ENCODE measurements around the gene MUC21.

Gene MUC21

DNA sequence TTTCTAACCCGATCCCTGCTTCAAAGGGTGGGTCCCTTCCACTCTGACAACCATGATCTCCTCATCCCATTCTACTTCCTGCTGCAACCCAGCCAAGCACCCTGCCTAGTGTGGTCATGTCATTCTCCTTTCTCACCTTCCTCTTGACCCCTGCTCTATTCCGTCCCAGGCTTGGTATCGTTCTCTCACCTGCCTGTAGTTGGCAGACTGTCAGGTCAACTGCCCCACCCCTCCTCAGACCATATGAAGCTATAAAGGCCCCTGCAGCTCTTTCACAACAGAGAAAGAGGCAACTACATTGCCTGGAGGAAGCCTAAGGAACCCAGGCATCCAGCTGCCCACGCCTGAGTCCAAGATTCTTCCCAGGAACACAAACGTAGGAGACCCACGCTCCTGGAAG is at the start of gene MUC21:
MUC21 (plus strand) TSS at position 280 of the 400 bp plus-strand sequence. CDS start 241 bp downstream, outside the sequence.
- DNase-seq (ENCODE audit: low read depth in 2 of 2) = no peak

DNA sequence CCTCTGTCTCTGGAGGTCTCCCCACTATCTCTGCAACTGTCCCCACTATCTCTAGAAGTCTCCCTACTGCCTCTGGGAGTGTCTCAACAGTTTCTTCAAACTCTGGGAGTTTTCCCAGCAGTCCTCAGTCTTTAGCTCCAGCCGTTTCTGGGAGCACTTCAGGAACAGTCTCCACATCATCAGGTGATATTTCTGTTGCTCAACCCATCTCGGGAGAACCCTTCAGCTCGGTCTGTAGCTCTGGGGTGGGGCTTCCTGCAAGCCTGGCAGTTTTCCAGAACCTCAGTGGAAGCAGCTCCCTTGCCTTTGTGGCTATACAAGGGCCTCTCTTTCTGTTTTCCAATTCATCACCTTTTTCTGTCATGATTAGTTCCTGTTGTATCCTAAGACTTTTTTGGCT is 48.5 kb upstream of the MUC21 start:
- DNase-seq (ENCODE audit: low read depth in 2 of 2) = no peak

DNA sequence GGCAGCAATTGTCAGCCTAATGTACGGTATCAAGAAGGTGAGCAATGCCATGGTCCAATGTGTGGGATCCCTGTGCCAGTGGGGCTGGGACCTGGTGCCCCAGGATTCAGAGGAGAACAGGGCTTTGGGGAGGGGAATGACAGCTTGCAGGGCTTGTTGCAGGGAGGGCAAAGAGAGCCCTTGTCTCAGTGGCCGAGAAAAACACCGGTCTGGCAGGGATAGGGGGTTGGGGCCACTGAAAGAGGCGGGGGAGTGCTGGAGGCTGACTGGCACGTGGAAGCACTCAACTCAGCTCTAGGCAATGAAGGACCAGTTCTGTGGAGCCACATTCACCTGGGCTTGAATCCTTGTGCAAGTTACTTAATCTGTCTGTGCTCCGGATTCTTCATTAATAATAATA is 46.3 kb upstream of the MUC21 start:
- no peak for DNase-seq (ENCODE audit: low read depth in 2 of 2)

DNA sequence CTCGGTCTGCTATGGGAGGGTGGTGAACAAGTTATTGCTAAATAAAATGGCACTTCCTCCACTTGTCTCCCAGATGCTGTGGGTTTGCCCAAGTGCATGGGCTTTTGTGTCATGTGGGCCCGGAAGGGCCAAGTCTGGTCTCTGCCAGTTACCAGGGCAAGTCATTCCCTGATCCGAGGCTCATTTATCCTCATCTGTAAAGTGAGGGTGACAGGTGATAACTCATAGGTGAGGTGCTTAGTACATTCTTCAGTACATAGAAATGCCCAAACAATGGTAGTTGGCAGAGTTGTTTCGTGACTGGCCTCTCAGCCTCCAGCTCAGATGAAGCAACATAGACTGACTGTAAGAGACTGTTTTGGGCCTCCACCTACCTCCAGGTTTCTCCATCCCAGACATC is 44.8 kb upstream of the MUC21 start:
- DNase-seq (ENCODE audit: low read depth in 2 of 2) = no peak

DNA sequence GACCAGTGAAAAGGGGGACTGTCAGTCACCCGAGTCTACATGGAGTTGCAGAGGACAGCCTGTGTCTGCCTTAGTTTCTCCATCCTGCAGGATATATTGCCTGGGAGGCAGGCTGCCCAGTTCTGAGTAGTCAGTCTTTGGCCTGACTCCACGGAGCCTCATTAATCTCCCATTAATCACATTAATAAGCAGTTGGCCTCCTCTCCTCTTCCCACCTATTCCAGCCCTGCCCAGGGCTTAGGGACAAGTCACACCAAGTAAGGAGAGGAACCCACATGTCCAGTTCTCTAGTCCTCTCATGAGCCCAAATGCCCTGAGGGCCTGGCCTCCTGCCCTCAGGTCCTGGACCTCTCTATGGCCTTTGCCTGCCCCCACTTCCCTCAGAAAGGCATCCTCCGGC is 44.0 kb upstream of the MUC21 start:
- no peak for DNase-seq (ENCODE audit: low read depth in 2 of 2)

DNA sequence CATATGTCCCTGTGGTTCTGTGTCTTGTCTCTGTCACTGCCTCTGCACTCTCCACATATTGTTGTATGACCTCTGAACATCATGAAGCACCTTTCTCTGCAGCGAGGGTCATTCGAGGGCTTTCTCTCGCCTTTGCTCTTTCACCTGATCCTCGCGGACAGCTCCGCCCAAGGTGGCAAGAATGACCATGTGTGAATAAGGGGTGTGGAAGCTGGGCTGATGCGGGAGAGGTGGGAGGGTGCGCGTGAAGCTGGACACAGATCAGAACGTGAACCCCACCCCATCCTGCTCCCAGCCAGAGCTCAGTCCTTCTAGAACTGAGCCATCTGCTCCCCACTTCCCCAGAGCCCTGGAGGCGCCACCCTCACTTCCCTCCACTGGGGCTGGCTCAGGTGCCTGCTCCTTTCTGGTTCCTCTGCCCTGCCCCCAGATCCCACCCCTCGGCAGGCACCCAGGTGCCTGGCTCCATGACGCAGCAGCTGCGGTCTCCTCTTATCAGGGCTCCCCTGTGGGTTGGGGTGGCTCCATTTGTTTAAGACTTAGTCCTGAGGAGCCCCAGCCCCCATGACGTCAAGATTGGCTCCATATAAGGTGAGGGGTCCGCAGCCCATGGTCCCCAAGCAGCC is 43.0 kb upstream of the MUC21 start, which contains the start of gene MUCL3:
MUCL3 (plus strand) TSS at position 613 of the 626 bp plus-strand sequence. CDS start 27 bp downstream, outside the sequence.
- DNase-seq (ENCODE audit: low read depth in 2 of 2) = no peak

DNA sequence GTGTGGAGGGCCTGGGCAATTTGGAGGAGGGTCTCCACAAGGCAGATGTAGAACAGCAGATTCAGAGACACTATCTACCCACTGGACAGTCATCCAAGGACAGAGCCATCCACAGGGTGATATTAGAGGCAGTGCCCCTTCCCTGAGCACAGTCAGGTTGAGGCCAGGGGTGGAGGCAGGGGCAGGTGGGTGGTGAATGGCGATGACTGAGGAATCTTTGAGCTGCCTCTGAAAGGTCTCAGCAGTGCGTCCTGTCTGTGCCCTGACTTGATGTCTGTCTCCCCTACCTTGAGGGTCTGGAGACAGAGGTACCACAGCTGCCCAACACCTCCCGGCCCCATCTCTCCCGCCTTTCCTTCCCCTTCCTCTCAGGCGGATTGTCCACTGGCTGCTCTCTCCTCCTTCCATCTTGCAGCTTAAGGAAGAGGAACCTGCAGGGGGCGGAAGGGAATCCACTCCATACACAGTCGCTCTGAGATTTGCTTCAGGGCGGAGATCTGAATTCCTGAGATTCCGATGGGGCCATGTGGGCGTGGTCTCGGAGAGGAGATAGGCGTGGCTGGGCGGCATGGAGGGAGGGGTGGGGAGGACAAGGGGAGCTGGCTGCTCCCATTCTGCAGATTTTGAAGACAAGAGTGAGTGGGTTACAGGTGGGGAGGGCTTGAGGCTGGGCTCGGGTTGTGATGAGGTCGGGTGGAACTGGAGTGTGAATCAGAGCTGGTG is 41.0 kb upstream of the MUC21 start:
- DNase-seq (ENCODE audit: low read depth in 2 of 2) = no peak

DNA sequence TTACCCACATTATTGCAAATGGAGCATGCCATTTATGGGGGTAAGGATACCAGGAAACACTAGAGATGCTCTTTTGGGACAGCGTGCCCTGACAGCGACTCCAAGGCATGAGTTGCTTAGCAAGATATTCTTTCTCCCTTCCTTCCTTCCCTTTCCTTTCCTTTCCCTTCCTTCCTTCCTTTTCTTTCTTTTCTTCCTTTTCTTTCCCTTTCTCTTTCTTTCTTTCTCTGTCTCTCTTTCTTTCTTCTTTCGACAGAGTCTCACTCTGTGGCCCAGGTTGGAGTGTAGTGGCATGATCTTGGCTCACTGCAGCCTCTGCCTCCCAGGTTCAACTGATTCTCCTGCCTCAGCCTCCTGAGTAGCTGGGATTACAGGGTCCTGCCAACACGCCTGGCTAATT is 39.5 kb upstream of the MUC21 start:
- DNase-seq (ENCODE audit: low read depth in 2 of 2) = no peak

DNA sequence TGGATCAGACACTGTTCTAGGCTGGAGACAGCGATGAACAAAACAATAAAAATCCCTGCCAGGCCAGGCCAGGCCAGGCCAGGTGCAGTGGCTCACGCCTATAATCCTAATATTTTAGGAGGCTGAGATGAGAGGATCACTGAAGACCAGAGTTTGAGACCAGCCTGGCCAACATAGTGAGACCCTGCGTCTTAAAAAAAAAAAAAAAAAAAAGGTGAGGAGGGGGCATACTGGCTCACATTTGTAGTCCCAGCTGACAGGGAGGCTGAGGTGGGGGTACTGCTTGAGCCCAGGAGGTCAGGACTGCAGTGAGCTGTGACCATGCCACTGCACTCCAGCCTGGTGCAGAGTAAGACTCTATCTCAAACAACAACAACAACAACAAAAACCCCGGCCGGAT is 38.2 kb upstream of the MUC21 start:
- no peak for DNase-seq (ENCODE audit: low read depth in 2 of 2)

DNA sequence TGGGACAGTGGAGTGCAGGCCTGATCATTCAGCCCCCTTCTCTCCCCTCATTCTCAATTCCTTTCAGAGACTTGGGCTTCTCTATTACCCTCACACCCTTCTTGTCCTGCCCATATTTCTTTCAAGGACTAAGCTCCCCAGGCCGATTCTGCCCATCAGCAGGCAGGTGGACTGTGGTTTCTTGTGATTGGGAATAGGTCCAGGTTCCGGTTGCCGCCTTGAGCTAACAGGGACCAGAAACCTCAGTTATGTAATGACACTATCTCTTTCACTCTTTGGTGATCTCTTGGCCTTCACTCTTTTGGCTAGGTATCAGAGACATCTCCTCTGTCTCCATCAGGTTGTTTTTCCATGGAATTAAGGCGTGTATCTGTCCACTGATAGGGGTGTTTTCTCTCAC is 36.3 kb upstream of the MUC21 start:
- DNase-seq (ENCODE audit: low read depth in 2 of 2) = no peak

DNA sequence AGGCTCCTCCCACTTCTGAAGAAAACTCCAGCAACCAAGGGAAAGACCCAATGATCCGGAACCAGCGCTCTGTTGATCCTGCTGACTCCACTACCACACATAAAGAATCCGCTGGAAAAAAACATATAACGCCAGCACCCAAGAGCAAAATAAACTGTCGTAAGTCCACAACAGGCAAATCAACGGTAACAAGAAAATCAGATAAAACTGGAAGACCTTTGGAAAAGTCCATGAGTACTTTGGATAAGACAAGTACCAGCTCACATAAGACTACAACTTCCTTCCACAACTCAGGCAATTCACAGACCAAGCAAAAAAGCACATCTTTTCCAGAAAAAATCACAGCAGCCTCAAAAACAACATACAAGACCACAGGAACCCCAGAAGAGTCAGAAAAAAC is 34.7 kb upstream of the MUC21 start:
- DNase-seq (ENCODE audit: low read depth in 2 of 2) = no peak

DNA sequence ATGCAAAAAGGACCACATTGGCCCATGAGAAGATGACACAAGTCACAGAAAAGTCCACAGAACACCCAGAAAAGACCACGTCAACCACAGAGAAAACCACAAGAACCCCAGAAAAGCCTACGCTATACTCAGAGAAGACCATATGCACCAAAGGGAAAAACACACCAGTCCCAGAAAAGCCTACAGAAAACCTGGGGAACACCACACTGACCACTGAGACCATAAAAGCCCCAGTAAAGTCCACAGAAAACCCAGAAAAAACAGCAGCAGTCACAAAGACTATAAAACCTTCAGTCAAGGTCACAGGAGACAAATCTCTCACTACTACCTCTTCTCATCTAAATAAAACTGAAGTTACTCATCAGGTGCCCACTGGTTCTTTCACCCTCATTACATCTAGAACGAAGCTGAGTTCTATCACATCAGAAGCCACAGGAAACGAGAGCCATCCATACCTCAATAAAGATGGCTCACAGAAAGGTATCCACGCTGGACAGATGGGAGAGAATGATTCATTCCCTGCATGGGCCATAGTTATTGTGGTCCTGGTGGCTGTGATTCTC is 31.5 kb upstream of the MUC21 start:
- DNase-seq (ENCODE audit: low read depth in 2 of 2) = no peak

DNA sequence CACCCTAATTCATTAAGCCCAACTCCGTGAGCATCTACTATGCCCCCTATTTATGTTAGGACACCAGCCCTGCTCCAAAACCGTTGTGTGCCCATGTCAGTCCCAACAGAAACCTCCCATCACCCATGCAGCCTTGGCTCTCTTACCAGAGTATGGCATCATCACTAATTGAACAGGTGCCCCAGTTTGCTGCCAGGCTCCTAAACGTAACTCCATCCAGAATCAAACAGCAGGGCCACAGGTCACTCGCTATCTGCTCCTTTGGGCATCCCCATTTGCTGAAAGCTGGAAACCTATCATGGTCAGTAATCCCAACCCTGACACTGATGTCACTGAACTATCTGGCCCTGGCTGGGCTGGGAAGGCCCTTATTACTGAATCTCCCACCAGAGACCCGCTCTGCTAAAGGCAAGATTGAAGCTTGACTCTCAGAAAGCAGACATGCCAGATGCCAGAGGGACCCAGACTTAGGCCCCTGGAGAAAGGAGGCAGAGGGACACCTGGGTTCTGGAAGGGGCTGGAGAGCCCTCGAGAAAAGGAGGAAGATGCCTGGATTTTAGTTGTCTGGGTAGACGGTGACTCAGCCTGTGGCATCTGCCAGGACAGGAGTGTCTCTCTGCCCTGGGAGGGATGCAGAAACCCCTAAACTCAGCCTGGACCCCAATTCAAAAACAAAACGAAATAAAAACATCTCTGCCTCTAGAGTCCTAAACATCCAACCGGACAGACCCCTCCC is 28.7 kb upstream of the MUC21 start:
- DNase-seq (ENCODE audit: low read depth in 2 of 2) = no peak

DNA sequence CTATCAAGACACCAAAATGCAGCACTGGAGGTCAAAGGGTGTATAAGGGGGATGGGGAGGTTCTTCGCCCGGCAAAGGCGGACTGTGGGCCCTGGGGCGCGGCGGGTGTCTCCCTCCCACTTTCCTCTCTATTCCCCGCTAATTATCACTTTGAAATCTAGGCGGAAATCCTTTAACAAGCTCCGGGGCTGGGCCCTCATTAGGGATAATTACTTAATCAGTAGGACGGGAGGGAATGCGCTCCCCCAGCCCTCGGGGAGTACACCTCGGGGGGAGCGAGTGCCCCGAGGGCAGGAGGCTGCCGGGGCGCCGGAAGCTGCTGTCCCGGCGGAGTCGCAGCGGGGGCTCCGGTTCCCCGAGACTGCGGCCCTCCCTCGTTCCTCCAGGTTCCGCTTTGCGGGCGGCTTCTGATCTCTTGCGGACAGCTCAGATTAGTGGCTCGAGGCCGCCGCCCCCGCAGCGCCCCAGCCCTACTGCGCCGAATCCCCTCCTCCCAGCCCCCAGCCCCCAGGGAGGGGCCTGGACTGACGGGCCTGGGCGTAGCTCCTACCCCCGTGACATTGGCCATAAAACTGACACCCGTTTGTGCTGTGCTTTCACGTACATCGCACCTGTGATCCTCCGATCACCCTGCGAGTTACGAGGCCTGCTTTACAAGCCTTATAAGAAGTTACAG is 28.0 kb upstream of the MUC21 start:
- DNase-seq (ENCODE audit: low read depth in 2 of 2) = peak; percentile 47 to 49

DNA sequence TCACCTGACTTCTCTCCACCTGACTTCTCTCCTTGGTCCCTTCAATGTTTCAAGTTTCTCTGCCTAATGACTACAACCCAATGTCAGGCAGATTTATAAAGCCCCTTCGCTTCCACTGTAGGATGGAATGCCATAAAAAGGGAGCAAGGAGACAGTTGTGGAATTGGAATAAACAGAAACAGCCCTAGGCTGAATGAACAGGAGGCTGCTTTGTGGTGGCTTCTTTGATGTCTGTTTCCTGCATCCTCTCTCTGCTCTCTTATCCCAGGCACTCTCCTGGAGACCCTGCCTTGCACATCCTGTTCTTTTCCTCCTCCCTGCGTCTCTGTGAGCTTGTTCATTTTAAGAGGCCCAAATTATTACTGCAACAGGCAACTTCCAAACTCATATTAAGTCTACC is 25.8 kb upstream of the MUC21 start:
- no peak for DNase-seq (ENCODE audit: low read depth in 2 of 2)

DNA sequence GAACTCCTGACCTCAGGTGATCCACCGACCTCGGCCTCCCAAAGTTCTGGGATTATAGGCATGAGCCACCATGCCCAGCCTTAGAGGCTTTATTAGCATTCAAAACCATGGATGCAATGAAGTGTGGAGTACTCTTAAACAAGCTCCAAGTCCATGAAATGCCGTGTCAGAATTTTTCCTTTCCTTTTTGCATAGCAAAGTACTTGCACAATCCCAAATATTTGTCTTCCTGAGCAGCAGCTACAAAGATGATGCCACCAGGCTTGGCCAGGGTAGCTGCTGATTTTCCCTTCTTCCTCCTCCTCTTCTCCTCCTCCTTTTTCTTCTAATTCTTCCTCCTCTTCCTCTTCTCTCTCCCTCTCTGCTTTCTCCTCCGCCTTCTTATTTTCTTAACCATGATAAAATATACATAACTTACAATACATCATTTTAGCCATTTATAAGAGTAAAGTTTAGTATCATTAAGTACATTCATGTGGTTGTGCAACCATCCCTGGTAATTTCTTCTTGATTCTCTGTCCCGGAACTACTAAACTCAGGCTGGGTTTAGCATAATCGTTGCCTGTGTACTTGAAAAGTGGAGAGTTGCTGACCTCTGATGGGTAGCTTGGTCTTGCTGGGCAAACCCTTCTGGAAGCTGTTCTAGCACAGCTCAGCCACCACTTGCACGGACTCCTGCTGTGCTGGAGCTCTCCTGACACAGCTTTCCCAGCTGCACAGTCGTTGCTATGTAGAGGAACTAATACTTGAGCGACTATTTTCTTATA is 22.4 kb upstream of the MUC21 start:
- no peak for DNase-seq (ENCODE audit: low read depth in 2 of 2)

DNA sequence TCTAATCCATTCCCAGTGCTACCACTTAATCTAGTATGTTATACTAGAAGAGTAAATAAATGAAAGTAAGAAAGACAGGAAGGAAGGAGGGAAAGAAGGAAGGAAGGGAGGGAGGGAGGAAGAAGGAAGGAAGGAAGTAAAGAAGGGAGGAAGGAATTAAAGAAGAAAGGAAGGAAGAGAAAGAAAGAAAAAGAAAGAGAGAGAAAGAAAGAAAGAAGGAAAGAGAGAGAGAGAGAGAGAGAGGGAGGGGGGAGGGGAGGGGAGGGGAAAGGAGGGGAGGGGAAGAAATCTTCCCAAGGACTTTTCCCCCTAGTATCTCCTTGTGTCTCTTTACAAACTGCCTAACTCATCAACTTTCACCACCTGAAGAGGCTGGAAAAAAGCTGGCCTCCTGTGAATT is 20.8 kb upstream of the MUC21 start:
- DNase-seq (ENCODE audit: low read depth in 2 of 2) = no peak

DNA sequence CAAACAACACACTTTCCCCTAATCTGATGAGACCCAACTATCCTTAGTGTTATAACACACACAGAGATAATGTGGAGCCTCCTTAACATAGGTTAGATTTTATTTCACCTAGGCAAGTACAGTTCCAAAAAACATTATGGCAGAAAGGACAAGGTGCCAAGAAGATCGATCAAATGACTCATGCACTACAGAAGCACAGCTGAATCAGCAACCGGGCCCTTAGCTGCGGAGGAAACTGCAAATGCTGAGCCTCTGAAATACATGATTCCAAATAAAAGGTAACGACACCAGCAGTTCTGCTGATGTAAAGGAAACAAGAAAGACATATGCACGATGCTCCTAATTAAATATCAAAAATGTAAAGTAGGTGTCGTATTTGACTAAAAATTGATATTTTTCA is 19.9 kb upstream of the MUC21 start:
- no peak for DNase-seq (ENCODE audit: low read depth in 2 of 2)

DNA sequence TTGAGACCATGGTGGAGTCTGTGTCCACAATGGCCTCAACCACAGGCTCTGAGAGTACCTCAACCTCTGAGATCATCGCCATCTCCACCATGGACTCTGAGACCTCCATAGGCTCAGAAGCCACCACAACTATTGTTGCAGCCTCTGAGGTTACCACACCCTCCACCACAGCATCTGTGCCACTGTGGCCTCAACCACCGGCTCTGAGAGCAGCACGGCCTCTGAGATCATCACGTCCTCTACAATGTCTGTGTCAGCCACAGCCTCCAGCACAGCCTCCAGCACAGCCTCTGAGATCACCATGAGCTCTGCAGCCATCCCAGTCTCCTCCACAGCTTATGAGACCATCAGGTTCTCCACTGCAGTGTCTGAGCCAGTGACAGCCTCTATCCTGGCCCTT is 19.4 kb upstream of the MUC21 start:
- DNase-seq (ENCODE audit: low read depth in 2 of 2) = no peak

DNA sequence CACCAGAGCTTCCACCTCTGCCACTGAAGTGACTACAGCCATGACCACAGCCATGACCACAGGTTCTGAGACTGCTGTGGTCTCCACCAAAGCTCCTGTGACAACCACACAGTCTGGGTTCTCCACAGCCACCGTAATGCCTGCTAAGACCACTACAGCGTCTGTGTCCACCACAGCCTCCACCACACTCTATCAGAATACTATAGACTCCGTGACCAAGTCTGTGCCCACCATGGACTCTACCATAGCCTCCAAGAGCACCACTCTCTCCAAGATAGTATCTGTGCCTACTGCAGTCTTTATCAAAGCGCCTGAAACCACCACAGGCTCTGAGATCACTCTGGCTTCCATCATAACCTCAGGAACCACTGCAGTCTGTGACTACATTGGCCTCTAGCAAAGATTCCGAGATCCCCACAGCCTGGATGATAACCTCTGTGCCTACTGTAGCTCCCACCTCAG is 18.3 kb upstream of the MUC21 start:
- no peak for DNase-seq (ENCODE audit: low read depth in 2 of 2)

DNA sequence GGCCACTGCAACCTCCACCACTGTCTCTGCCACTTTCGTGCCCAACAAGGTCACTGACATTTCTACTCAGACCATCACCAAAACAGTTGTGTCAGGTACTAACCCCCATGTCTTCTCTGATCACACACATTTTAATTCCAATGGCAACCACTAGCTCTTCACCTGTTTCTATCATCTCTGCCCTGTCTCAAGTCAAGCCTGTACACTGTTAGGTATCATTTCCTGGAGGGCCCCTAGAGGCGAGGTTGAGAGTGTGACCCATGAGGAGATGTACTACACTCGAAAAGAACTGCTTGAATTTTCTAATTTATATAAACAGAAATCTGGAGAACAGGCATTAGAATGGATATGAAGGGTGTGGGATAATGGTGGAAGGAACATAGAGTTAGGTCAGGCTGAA is 17.4 kb upstream of the MUC21 start:
- DNase-seq (ENCODE audit: low read depth in 2 of 2) = no peak

Data from stimulated activated CD8-positive, alpha-beta memory T cell treated with anti-CD3 and anti-CD28 coated beads, Interleukin-7, amount 100 ng/mL, for 1 hour (primary cell).